ENCODE data around the gene GBP3. TPM values are rescaled to one million over a fixed set of nuclear protein-coding genes. Genes with fewer than 3 reads are reported as not detected.
A peak's percentile ranks its signal among the peaks of the same experiment; 100 is the strongest.
"Not testable (repeated sequence)": the region's sequence is repeated elsewhere in the genome, so short reads cannot be mapped to it uniquely, and the experiment has no call there.

The GBP3 gene
- total RNA-seq, 1 donor from 2014 or later, result 3.7 TPM

GRCh38 chr1:89047734-89048133, 25.1 kb upstream of the GBP3 start:
- FAIRE-seq (no peak), DNase-seq (ENCODE audit: low read depth) (peak; percentile 90)
- H3K4me3 ChIP-seq (ENCODE audit: low read depth, low read length), result no peak overlapping the region
- no peak for TF ChIP-seq CTCF (IDR thresholded peaks at IDR 0.05; ENCODE audit: insufficient read depth, low read length, severe bottlenecking)
- no peaks in the 10 kb centered on the region for H3K36me3 ChIP-seq (ENCODE audit: control insufficient read depth, insufficient read depth, low read length)
- no peaks in the 10 kb centered on the region for H3K27me3 ChIP-seq (ENCODE audit: control insufficient read depth, insufficient read depth, low read length)

- not testable (repeated sequence) for H3K36me3 ChIP-seq (ENCODE audit: control insufficient read depth, insufficient read depth, low read length); FAIRE-seq; H3K27me3 ChIP-seq (ENCODE audit: control insufficient read depth, insufficient read depth, low read length); H3K4me3 ChIP-seq (ENCODE audit: low read depth, low read length)
- DNase-seq (ENCODE audit: low read depth), result peak; percentile 27
- TF ChIP-seq CTCF (IDR thresholded peaks at IDR 0.05; ENCODE audit: insufficient read depth, low read length, severe bottlenecking), result peak; percentile 7
Measured at GRCh38 chr1:89046318-89047183, 23.9 kb upstream of the GBP3 start.

- FAIRE-seq, result no peak
Measured at GRCh38 chr1:89044970-89045721, 22.5 kb upstream of the GBP3 start.

DNA sequence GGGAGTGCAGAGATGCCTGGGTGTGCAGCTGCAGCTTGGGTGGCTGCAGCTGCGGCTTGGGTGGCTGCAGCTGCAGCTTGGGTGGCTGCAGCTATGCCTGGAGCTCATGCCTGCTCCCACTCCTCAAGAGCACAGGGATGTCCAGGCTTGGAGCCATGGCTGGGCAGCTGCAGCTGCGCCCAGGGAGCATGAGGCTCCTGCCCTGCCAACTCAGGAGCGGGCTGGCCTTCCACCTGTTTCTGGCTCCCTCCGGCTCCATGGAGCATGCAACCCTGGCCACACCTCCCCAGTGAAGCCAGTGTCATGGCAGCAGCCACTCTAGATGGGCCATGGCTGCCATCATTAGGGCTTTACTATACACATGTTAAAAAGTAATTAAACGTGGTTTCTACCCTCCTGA, 21.3 kb upstream of the GBP3 start:
- Histone ChIP-seq H3K4me3 (ENCODE audit: low read depth, low read length) (no peak overlapping the region), H3K36me3 (ENCODE audit: control insufficient read depth, insufficient read depth, low read length) (no peaks in the 10 kb centered on the region), H3K27me3 (ENCODE audit: control insufficient read depth, insufficient read depth, low read length) (no peaks in the 10 kb centered on the region)
- DNase-seq (ENCODE audit: low read depth), result no peak
- TF ChIP-seq CTCF (IDR thresholded peaks at IDR 0.05; ENCODE audit: insufficient read depth, low read length, severe bottlenecking), result no peak
- FAIRE-seq, result no peak

More at GRCh38 chr1:89044970-89045721, 22.5 kb upstream of the GBP3 start:
- H3K27me3 ChIP-seq (ENCODE audit: control insufficient read depth, insufficient read depth, low read length), result no peaks in the 10 kb centered on the region
- H3K36me3 ChIP-seq (ENCODE audit: control insufficient read depth, insufficient read depth, low read length), result no peaks in the 10 kb centered on the region
- TF ChIP-seq CTCF (IDR thresholded peaks at IDR 0.05; ENCODE audit: insufficient read depth, low read length, severe bottlenecking), result no peak
- no peak overlapping the region for H3K4me3 ChIP-seq (ENCODE audit: low read depth, low read length)
- no peak for DNase-seq (ENCODE audit: low read depth)

GRCh38 chr1:89042491-89042890, 19.8 kb upstream of the GBP3 start:
- no peaks in the 10 kb centered on the region for H3K36me3 ChIP-seq (ENCODE audit: control insufficient read depth, insufficient read depth, low read length)
- no peak overlapping the region for H3K4me3 ChIP-seq (ENCODE audit: low read depth, low read length)
- H3K27me3 ChIP-seq (ENCODE audit: control insufficient read depth, insufficient read depth, low read length), result no peaks in the 10 kb centered on the region
- FAIRE-seq (no peak), DNase-seq (ENCODE audit: low read depth) (no peak)
- no peak for TF ChIP-seq CTCF (IDR thresholded peaks at IDR 0.05; ENCODE audit: insufficient read depth, low read length, severe bottlenecking)

Measured in bronchial epithelial cell (primary cell).